ENCODE results near the gene RIN2. TPM values are rescaled to one million over a fixed set of nuclear protein-coding genes. Genes with fewer than 3 reads are reported as not detected.

RIN2 gene
- total and polyA plus RNA-seq, 2 of the 13 experiments (the other 11 are each of a cell fraction or from before 2014, with no cell fraction given) = 2.5 to 5.1 TPM

- TF ChIP-seq ZNF280D (CRISPR knock-in tag; IDR thresholded peaks at IDR 0.05) (no peak), TBP (CRISPR knock-in tag; IDR thresholded peaks at IDR 0.05) (no peak), AGO2 (optimal IDR thresholded peaks at IDR 0.05; ENCODE audit: low read depth, low read length) (no peak), ZEB1 (IDR thresholded peaks at IDR 0.05; ENCODE audit: insufficient replicate concordance, low read depth) (no peak), ZFY (CRISPR knock-in tag; IDR thresholded peaks at IDR 0.05) (no peak), DR1 (CRISPR knock-in tag; IDR thresholded peaks at IDR 0.05) (no peak), ZUFSP (CRISPR knock-in tag; IDR thresholded peaks at IDR 0.05; ENCODE audit: borderline replicate concordance) (no peak), ZNF746 (CRISPR knock-in tag; IDR thresholded peaks at IDR 0.05) (no peak), ZNF331 (CRISPR knock-in tag; IDR thresholded peaks at IDR 0.05) (no peak), ZNF12 (CRISPR knock-in tag; IDR thresholded peaks at IDR 0.05) (no peak), POLR2AphosphoS2 (IDR thresholded peaks at IDR 0.05; ENCODE audit: low read depth, low read length) (no peak), ZNF281 (CRISPR knock-in tag; IDR thresholded peaks at IDR 0.05; ENCODE audit: borderline replicate concordance) (no peak), KDM4B (CRISPR knock-in tag; IDR thresholded peaks at IDR 0.05) (no peak), HOXA3 (CRISPR knock-in tag; IDR thresholded peaks at IDR 0.05) (no peak), CHD4 (IDR thresholded peaks at IDR 0.05; ENCODE audit: borderline replicate concordance, low read length) (no peak)
Observed at GRCh38 chr20:19743640-19743995, 14.4 kb upstream of the RIN2 start.

More at GRCh38 chr20:19743640-19743995, 14.4 kb upstream of the RIN2 start:
- intact Hi-C loops (cut with micrococcal nuclease; ENCODE audit: unreplicated experiment) (no loop called here), in situ Hi-C loops (cut with HindIII; ENCODE audit: extremely low pct_ligation_motif_present, low pct_unique_long_range_greater_than_20kb) (no loop called here)
- Histone ChIP-seq H3K9ac (ENCODE audit: insufficient read depth, low read depth, low read length) (no peak overlapping the region), H3K4me3 (replicated peaks in 1 of 3; ENCODE audit: insufficient read depth in 1 of 3, low read depth in 2 of 3, low read length in 3 of 3) (no peak overlapping the region), H3K27ac (ENCODE audit: extremely low read length, insufficient read depth, low read length) (no peak overlapping the region), H3K4me2 (ENCODE audit: low read depth, low read length) (no peak overlapping the region), H3K9me3 (ENCODE audit: low read length) (peaks cover 9% of the 10 kb centered on the region; the same call in 1 of the 2 replicates), H3K36me3 (replicated peaks in 1 of 2; ENCODE audit: control insufficient read depth in 1 of 2, insufficient read depth in 2 of 2, low read length in 2 of 2) (no peaks in the 10 kb centered on the region), H3K79me2 (ENCODE audit: insufficient read depth, low read length) (no peaks in the 10 kb centered on the region), H2AFZ (ENCODE audit: low read length) (no peak overlapping the region), H3K4me1 (ENCODE audit: insufficient read depth, low read length) (no peaks in the 10 kb centered on the region), H4K20me1 (ENCODE audit: insufficient read depth, low read length) (no peaks in the 10 kb centered on the region), H3K27me3 (ENCODE audit: control insufficient read depth in 1 of 2, insufficient read depth in 2 of 2, low read length in 2 of 2) (peaks cover 0 to 13% of the 10 kb centered on the region in 2 experiments; a peak in 1 of 5 replicates)
- POLR2A ChIA-PET = no interaction called here
- FAIRE-seq (no peak), DNase-seq (ENCODE audit: low spot score) (no peak), ATAC-seq (no peak)
- no TSS peak for BruUV-seq (replicated peaks)
- CTCF ChIA-PET (ENCODE audit: low intra/inter-chr PET ratio, low total read pairs) = no interaction called here
- 0% methylated on average over 1 of the region's 1 CpG for WGBS (ENCODE audit: low lambda C conversion rate)

All from HepG2 (cell line).